HS-5 (cell line): Measurements from ENCODE around the gene CYB561D1.

Experiments
- DNase-seq: peaks from one replicate; pipeline ENCODE4 v3.0.0-alpha.2; 2012; ENCODE audit warnings: low read depth

CYB561D1 gene

DNA sequence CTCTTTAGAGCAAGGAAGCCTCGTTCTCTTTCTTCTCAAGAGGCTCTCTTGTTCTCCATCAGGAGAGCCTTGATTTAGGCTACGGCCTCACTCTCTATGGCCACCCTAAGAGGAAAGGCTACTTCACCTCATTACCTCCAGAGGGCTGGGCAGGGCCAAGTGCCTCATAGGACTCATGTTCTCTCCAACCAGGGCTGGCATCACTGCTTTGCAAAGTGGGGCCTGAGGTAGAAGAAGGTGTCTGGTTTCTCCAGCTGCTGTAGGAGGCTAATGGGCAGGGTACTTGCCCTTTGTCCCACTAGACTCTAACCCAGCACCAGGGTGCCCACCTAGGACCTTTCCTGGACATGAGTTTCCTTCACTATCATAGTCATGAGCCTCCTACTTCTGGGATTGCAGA, 12.2 kb upstream of the CYB561D1 start:
- no peak for DNase-seq

DNA sequence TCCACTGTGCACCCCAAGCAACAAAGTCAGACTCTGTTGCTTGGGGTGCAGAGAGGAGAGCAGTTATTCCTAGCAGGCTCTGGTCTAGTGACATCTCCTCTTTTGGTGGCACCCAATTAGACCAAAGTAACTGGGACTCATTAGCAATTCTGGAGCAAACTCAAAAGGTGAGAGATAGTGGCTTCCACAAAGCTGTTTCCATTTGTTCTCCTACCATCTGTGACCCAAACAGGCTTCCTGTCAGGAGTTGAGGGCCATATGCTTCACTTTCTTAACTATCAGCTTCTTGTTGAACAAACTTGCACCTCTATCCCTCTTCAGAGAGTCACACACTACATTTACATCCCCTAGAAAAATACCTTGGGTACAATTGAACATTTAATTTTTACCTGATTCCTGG, 11.7 kb upstream of the CYB561D1 start:
- no peak for DNase-seq

DNA sequence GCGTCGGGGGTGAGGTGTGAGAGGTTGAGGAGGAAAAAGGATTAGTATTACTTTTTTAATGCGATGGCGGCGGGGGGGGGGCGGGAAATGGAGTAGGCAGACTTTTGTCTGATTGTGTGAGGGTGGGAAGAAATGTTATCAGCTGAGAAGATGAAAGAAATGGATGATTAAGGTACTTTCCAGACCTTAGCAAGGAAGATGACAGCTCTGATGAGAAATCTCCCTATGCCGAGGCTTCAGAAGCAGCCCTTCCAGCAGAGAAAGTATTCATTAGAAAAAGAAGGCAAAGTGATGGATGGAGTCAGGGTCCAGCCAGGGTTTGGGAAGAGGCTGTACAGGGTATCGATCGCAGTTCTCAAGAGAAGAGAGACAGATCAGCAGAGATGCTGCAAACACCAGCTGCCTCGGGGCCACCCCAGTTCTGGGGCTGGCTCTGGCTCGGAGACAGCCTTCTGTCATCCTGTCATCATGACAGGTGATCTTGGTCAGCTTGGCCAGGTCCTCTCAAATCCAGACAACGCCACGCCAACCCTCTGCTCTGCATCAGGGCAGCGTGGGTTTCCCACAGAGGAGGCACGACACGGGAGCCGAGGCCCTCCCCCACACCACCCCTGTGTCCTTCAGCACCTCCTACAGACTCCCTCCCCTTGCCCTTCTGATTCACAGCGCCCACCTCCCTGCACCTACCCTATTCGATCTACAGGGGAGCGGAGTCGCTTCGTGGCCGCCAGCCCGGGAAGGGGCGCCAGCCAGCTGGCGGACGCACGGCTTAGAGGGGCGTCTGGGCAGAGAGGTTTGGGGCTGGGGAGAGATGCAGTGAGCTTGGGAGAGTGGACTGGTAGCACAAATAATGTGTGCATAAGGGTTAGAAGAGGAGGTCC, 10.9 kb upstream of the CYB561D1 start:
- no peak for DNase-seq

DNA sequence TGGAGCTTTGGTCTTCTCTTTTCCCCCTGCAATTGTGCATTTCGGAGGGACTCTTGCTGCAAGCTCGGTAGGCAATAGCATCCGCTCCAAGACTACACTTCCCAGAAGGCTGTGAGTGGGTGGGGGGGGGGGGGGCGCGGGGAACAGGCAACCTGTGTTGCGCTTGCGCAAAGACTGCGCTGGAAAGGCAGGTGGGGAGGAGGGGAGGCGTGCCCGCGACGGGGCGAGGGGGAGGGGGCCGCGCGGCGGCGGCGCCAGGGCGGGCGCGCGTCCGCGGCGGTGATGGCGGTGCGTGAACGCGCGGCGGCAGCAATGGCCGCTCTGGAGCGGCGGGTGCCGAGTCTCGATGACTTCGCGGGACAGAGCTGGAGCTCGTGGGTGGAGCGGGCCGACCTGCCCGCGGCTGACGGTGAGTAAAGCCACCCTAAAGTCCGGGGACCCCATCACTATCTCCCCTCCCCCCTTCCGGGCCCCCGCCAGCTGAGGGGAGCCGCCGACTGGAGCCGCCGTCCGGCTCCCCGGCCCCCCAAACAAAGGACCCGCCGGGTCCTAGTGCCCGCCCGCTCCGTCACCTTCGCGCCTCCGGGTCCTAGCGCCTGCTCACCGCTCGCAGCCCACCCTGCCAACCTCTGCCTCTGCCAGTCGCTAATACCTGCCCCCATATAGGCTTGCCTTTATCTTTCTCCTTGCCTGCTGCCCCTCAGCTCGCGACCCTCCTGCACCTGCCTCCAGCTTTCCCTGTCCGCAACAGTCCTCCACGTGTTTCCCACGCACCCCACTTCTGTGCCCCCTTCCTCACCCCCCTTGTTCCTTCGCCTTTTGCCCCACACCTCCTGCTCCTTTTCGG, 10.0 kb upstream of the CYB561D1 start, which contains the start of gene ATXN7L2:
Gene ATXN7L2 (plus strand): TSS at position 234 of the 847 bp plus-strand sequence. CDS start 49 bp downstream, at position 283.
- no peak for DNase-seq

DNA sequence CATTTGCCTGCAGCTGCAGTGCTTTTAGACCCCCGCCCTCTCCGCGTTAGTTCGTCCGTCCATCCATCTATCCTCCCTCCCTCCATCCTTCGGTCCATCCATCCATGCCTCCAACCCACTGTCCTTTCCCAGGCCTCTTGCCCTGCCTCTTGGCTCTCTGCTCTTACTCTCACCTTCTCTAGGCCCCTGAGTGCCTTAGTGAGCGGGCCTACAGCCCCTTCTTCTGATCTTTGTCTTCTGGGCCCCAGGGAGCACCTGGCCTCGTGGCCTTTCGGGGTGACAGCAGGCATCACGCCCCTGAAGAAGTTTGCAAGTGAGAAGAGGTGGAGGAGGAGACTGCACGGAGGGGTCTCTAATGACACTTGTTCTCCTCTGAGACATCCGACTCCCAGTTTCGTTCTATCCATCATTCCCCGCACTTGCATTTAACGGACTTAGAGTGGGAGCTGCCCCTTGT, 9.3 kb upstream of the CYB561D1 start:
- no peak for DNase-seq

DNA sequence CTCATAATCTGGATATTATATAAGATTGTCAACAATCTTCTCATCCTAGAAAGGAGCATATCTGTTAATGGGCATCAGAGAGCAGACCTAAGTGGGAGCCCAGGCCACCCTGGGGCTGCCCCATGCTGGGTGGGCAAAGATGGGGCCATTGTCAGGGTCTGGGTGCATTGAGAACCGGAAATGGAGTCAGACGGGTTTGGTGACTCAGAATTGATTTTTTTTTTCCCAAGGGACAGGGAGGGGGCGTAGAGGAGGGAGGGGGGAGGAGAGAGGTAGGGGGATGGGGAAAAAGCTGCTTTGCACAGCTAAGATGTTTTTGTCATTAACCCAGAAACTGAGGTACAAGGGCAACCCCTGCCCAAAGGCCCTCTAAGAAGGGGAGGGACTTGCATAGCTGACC, 8.9 kb upstream of the CYB561D1 start:
- no peak for DNase-seq

DNA sequence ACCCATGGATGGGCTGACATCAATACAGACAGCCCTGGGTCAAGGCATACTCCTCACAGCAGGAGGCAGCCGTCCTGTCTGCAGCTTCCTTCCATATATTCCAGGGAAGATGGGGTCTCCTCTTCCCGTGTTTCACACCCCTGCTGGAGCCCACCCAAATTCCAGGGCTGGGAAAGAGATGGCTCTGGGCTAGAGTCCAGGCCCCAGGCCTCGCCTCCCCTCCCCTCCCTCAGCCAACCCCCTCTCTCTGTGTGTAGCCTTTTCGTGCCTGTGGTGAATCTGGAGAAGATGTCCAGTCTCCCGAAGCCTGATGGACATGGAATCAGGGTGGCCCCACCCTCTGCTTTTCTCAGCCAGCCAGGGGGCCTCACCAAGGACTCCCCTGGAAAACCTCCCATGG, 6.6 kb upstream of the CYB561D1 start:
- DNase-seq, result no peak

DNA sequence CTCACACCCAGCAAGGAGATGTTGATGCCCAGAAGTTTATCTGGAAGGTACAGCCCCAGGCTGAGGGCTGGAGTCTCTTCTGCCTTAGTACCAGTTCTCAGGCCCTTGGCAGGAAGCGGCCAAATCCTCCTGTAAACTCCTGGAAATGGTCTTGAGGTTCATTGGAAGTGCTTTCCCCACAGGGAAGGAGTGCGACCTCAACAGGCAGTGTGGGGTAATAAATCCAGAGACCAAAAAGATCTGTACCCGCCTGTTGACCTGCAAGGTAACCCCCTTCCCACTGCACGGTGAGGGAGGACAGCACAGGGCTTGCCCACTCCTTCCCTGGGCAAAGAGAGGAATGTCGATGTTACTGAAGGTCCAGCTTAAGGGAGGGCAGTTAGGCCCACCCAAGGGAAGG, 5.7 kb upstream of the CYB561D1 start:
- DNase-seq, result no peak

DNA sequence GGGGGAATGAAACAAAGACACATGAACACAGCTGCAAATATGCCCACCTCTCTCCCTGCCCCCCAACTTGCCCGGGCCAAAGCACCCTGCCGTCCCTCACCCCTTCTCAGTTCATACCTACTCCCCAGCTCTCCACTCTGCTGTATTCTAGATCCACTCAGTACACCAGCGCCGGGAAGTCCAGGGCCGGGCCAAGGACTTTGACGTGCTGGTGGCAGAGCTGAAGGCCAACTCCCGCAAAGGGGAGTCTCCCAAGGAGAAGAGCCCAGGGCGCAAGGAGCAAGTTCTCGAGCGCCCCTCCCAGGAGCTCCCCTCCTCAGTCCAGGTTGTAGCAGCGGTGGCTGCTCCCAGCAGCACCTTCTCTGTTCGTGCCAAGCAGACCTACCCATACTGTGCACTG, 5.2 kb upstream of the CYB561D1 start:
- DNase-seq, result no peak

DNA sequence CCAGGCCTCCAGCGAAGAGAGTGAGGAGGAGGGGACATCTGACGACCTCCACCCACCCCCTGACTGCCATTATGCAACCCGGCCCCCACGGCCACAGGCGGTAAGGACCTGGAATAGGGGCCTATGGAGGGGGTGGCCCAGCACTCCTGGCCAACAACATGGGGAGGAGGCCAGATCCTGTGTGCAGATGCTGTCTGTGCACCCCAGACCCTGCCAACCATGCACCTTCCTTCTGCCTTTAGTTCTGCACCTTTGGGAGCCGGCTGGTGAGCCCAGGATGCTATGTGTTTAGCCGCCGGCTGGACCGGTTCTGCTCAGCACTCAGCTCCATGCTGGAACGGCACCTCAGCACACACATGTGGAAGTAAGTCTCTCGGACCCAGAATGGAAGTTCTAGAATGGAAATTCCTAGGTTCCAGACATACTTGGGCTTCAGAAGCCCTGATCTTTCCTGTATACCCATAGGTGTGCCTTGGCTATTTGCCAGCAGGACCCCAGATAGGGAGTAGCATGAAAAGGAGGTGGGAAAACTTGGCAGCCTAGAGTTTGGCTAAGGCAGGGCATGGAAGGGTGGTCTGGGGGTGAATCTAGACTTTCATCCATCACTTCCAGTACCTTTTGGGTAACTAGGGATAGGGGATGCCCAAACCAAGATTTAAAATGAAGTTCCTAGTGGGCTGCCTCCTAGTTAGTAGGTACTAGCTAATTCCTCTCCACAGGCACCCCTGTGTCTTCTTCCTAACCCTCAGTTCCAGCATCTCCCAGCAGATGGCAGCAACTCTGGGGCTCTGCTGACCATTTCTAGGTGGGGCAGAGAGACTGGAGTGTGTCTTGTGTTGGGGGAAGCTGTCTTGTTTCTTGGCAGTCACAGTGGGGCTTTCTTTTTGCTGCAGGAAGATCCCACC, 3.6 kb upstream of the CYB561D1 start:
- DNase-seq, result no peak

DNA sequence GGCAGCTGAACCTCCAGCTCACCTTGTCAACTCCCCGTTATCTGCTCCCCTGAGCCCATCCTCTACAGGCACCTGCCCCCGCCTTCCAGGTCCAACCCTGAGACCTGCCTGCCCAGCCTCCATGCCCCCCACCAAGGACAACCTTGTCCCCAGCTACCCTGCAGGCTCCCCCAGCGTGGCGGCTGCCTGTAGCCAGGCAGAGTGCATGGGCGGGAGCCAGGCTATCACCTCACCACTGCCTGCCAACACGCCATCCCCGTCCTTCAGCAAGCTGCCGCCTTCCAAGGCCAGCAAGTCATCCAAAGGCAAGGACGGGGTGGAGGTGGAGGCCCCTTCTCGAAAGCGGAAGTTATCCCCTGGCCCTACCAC, 3.0 kb upstream of the CYB561D1 start:
- DNase-seq, result no peak

DNA sequence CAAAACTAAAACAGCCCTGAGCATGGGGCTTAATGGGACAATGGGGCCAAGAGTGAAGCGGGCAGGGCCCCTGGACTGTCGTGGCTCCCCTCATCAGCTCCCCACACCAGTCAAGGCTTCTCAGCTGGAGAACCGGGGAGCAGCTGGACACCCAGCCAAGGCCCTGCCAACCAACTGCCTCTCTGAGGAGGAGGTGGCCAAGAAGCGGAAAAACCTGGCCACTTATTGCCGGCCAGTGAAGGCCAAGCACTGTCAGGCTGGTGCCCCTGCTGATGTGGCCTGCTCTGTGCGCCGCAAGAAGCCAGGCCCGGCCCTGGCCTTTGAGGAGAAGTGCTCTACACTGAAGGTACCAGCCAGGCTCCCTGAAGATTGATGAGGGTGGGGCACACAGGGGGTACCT, 2.5 kb upstream of the CYB561D1 start:
- DNase-seq, result no peak

DNA sequence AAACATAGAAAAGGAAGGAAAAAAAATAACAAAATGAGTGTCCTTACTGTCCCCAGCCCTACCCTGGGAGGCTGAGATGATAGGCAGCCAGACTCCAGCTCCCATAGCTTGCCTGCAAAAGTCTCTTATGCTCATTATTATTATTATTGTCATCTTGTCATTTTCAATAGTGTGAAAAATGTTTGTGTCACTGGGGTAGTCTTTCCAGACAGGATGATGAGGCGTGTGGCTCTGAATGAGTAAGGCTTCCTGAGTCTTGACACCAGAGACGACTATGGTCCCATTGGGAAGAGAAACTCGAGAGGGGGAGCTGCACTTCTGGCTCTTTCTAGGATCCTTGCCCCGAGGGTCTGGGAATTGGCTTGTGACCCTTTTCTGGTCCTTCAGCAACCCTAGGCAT, 1.1 kb upstream of the CYB561D1 start:
- DNase-seq, result no peak

DNA sequence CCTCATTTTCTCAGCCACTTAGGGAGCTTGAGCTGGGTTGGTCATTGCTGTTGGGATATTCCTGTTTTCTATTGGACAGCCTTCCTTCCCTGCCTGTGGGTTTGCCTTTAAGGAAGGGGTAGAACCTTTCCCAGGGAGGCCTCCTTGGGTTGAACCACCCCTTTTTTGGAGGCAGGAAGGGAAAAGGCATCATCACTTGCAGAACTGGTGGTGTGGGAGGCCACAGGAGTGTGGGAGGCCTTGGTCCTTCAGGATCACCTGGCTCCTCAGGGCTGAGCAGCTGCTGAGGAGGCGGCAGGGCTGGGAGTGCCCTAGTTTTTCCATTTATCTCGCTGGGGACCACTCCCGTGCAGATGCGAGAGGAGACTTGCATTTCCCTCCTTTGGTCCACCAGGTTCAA, 667 bp upstream of the CYB561D1 start:
- DNase-seq, result no peak

DNA sequence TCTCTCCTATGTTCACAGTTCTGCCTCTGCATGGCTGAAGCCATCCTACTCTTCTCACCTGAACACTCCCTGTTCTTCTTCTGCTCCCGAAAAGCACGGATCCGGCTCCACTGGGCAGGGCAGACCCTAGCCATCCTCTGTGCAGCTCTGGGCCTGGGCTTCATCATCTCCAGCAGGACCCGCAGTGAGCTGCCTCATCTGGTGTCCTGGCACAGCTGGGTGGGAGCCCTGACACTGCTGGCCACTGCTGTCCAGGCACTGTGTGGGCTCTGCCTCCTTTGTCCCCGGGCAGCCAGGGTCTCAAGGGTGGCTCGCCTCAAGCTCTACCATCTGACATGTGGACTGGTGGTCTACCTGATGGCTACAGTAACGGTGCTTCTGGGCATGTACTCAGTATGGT, 1.8 kb downstream of the CYB561D1 start:
- DNase-seq, result no peak

DNA sequence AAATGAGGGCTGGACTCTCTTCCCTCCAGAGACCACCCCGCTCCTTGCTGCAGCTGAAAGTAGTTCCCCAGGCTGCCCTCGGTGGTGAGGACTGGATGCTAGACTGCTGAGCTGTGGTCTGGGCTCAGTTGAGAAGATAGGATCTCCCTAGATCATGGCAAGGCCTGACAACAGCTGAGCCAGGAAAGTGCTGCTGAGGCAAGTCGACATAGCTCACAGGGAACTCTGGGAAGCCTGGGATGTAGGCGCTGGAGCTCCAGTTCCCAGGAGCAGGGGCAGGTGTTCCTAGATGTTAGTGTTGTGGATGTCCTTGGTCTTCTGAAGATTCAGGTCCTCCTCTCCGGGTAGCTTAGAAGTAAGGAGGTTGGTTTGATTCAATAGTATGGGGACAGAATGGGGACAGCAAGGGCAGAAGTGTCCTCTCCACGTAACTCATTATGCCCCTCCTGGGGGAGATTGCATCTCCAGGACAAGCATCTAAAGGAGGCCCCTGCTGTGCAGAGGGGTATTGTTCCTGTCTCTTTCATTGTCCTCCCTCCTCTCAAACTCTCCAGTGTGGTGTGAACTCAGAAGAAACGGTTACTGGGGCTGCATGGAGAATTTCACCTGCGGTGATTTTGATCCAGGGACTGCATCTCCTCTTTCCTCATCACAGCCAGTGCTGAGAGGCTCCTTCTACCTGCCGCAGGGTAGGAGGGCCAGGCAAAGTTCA, 3.7 kb downstream of the CYB561D1 start:
- DNase-seq, result no peak

DNA sequence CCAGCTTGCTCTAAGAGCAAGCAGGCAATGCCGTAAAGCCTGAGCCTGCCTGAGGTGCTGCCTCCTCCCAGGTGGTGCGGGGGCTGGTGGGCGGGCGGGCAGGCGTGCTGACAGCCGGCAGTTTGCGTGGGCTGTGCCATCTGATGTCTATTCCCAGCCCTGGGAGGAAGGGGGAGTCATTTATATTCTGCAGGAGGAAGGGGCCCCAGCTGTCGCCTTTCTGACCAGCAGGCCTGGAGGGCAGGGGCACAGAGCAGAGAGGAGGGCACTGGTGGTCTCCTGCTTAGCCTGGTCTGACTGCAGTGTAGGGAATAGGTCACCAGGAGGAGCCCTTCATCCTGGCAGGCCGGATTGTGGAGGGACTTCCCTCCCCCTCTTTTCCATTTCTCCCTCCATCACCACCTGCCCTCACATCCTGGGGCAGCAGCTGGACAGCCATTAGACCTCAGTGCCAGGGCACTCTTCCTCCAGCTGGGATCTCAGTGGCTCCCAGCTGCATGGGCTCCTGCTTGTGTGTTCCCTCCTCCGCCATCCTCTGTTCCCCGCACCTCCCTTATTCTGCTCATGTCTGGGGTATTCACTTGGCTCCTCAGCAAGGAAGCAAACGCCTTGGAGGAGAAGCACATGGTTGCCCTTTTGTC, 4.4 kb downstream of the CYB561D1 start:
- no peak for DNase-seq

DNA sequence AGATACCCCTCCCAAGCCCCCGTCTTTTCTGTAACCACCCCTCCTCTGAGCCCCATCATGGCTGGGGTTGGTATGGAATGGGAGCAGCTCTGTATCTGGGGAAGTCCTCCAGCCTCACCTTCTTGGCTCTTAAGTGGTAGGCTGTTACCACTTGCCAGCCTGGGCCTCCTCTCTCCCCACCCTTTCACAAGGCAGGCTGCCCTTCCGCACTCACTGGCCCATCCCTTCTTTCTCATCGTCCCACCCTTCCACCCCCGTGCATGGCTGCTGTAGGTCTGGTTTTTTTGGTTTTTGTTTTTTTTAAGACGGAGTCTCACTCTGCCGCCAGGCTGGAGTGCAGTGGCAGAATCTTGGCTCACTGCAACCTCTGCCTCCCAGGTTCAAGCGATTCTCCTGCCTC, 5.2 kb downstream of the CYB561D1 start:
- no peak for DNase-seq

DNA sequence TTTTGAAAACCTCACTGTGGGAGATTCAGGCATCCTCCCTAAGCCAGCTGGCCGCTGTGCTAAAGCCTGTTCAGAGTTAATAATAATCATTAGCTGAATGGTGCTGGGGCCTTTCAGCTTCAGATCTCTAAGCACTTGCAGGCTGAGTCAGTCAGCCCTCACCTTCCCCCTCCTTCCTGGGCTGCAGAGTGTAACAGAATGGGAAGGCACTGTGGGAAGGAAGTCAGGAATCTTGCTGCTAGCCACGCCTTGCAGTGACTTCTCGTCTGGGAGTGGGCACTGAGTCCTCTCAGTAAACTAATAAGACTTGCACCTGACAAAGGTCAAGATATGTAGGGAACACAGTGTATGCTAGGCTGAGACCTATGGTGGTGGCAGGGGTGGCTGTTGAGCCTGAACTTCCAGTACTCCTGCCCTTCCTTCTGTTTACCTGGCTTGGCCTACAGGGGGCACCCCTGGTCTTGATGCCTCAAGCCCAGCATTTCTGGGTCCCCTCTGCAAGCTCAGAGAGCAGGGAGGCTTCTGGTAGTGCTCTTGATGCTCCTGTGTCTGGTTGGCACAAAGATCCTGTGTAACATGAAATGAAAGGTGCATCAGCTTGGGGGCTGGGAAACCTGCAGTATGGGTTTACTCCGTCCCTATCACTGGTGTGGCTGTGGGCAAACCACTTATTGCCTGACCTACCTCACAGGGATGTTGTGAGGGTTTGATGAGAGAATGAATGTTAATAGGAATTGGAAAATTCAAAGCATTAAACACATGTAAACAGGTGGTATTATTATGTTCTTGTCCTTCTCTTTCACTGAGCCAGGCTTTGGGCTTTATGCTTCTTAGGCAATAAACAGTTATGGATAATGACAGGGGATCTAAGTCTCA, 6.0 kb downstream of the CYB561D1 start:
- DNase-seq, result no peak

DNA sequence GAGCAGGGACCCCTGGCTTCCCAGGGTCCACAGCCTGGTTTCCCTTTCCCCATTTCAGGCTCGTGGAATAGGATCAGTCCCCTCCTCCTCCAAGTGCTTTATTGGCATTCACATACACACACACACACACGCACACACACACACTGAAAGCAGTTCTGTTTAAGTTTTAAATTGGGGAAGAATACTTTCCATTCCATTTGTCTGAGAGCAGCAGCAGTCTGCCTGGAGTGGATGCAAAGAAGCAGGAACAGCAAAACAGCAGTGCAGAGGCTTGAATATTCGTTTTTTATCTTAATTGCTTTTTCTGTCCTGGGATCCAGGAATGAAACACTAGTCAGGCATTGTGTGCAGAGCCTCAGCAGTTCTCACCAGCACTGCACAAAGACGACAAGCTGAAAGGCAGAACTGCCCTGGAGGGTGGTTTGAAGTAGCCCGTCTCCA, 7.1 kb downstream of the CYB561D1 start:
- DNase-seq, result no peak
